GM18951 (cell line): ENCODE measurements around the gene TCEA2.

Experiments used
- POLR2A ChIP-seq: IDR thresholded peaks from 4 replicates; pipeline ENCODE4 v1.6.1; 2011; ENCODE audit warnings: mild to moderate bottlenecking; ENCODE audit not compliant: insufficient read length, insufficient read depth; ENCODE audit errors: extremely low read depth
- in situ Hi-C: fragments of 300-500 bp; cut with MboI; formaldehyde crosslinking; loops from one replicate; pipeline ENCODE4 v1.12.0; 2022; ENCODE audit warnings: low sequenced_read_pairs, mixed read lengths, inconsistent platforms; ENCODE audit not compliant: unreplicated experiment

TCEA2 gene

DNA sequence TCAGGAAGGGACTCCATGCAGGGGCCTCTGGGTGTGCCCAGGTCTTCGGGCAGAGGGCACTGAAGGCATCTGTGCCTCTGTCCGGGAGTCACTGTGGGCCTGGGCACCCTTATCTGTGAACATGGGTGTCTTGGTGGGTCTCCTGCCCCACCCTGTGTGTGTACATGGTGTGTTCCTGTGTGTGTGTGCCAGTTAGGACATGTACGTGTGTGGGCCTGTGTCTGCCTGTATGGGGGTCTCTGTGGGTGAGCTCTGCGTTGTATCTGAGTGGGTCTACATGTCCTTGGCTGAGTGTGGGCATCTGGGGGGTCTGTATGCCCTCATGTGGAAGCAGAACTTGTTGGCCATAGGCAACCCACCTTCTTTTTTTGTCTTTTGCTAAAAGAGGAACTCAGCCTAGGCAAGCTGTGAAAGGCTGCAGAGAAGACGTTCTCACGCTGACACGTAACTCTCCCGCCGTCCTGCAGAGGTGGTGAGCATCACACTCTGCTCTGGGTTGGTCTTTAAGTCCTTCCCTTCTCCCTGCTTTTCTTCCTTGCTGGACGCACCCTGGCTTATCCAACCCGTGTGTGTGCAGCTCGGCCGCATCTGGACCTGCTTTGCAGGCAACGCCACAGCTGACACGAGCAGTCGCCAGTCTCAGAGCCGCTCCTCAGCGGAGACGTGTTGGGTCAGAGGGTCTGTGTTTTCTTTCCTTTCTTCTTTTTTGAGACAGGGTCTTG is 44.9 kb downstream of the TCEA2 start:
- in situ Hi-C loops: no loop called here
- TF ChIP-seq POLR2A: no peak

DNA sequence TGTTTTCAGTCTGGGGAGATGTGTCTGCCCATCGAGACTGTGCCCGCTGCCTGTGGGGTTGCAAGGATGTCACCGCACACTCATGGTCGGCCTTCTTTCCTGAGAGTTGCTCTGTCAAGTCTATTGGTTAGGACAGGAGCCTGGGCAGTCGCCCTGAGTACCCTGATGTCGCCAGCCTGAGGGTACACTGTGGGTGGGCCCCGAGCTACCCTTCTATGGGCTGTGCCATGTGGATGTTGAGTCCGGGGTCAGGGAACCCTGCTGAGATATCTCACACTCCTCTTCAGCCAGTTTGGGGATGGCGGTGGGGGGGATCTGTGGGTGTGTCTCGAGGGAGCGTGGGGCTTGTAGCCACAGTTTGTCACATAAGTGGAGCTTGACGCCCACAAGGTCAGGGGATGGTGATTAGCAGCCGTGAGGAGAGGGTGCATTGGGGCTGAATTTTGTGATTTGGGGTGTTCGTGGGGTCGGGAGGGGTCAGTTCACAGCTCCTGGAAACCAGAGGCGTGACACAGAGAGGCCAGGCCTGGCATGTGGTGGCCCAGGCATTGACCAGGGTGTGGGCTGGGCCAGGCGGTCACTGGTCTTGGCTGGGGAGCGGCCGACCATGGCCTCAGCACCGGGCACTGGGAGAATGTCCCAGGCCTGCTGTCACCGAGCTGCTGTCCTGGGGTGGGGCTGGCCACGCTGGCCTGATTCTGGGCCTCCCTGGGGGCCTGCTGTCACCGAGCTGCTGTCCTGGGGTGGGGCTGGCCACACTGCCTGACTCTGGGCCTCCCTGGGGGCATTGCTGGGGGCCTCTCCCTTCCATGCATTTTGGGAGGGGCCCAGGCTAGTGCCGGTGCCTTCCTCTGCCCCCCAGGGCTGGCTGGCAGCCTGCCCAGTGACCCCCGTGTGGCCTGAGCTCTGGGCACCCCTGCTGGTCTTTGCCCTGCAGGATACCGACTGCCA is 46.0 kb downstream of the TCEA2 start:
- in situ Hi-C loops: no loop called here
- TF ChIP-seq POLR2A: no peak

DNA sequence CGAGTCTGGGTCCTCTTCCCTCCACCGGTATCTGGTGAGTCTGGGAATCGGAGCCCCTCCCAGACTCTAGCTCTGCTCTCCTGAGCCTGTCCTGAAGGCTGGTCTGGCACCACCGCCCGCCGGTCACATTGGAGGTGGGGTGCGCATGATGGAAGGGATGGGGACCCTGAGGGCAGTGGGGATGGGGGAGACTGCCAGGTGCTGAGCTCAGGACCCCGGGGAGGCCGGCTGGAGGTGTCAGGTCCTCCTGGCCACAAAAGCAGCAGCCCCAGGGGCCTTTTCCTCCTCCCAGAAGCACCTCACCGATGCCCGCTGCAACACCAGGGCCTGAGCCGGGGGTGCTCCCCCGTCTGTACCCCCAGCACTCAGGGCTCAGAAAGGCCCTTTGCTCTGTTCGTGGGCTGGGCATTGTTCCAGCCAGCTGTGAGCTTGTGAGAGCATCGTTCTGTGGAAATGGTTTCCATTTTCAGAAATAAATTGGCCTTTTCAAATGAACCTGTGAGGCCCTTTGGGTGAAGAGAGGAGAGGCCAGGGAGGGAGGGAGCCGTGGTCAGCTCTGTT is 46.9 kb downstream of the TCEA2 start:
- TF ChIP-seq POLR2A: no peak
- in situ Hi-C loops: no loop called here

DNA sequence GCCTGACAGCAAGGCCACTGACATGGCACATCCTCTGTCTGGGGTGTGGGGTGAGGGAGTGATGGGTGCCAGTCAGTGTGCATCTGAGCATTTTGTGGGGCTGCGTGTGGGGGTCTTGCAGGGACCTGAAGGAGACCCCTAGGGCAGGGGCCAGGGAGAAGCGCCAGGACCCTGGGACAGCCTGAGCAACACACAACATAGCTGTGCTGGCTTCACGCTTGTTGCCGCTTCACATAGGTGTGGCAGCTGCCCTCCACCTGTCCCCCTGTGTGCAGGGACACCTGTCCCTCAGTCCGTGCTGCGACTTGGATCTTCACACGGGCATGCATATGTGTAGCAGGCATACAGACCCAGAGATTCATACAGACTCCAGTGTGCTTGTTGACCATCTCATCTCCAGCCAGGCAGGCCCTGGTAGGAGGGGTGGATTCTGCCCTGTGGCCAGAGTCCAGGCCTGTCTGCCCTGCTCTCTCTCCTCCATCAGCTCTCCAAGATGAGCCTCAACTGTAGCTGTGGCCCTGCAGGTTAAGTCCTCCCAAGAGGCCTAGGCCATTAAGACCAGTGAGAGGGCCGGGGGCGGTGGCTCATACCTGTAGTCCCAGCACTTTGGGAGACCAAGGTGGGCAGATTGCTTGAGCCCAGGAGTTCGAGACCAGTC is 47.5 kb downstream of the TCEA2 start:
- no peak for TF ChIP-seq POLR2A
- in situ Hi-C loops: no loop called here

DNA sequence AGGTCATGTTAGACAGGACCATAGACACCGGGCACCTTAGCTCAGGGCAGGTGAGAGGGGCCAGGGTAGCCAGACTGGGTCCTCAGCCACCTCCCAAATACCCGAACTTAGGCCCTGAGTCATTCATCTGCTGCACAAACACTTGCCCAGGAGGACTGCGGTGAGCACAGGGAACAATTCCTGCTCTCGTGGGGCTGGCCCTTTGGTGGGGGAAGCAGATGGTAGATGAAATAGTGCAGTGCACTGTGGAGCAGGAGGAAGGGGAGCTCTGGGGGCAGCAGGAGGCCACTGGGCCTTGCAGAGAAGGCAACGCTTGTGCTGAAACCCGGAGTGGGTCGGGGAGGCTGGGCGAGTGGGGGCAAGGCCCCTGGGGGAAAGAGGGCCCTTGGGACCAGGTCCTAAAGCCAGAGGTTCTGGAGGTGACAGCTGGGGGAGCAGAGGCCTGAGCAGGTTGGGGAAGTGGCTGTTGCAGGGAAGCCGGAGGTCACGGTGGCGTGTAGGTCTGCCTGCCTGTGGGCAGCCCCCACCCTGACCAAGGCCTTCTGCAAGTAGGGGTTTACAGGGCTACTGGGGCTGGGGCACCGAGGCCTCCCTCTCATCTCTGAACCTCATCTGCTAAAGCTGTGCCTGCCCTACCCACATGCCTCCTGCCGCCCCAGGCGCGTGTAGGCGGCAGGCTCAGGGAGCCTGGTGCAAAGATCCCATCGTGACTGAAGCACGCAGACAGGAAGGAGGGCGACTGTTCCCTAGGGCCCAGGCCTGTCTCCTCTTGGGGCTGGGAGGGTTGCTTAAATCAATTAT is 49.0 kb downstream of the TCEA2 start:
- TF ChIP-seq POLR2A: no peak
- in situ Hi-C loops: no loop called here

DNA sequence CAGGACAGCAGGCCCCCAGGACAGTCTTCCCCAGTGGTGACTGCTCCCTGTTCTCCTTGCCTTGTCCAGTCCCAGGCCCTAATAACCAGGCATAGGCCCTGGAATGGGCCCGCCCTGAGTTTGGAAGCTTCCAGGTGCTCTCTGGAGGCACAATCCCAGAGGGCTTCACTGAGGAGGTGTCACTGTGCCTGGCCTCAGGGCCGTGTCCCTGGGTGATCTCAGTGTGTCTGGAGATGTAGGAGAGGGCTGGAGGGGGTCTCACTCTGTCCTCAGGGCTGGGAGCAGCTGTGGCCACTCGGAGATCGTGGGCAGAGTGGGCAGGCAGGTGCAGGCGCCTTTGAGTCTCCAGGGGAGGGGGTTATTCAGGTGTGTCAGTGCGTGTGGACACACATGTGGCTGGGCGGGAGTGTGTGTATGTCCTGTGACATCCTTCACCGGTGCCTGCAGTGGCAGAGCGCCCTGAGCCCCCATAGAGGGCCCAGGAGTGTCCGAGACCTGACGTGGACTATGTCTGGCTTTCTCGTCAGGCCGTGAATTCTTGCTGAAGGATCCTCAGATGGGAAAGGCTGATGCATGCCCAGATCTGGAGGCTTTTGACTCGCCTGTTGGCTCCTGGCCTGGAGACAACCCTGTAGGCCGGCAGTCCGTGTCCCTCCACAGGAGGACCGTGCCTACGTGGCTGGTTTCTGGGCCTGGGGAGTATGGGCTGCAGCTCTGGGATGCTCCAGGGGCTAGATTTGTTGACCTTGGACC is 49.9 kb downstream of the TCEA2 start:
- in situ Hi-C loops: no loop called here
- no peak for TF ChIP-seq POLR2A

DNA sequence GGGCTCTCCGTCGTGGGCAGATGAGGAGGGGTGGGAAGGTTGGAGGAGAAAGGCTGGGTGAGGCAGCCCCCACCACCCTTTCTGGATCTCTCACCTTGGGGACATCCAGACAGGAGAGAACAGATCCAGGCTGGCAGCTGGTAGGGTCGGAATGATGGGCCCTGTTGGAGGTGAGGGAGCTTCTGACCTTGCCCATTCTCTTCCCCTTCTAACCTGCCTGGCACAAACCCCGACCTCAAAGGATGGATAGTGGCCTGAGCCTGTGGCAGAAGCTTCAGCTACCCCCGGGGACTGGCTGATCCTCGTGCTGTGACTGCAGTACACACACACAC is 50.4 kb downstream of the TCEA2 start:
- in situ Hi-C loops: no loop called here
- TF ChIP-seq POLR2A: no peak

DNA sequence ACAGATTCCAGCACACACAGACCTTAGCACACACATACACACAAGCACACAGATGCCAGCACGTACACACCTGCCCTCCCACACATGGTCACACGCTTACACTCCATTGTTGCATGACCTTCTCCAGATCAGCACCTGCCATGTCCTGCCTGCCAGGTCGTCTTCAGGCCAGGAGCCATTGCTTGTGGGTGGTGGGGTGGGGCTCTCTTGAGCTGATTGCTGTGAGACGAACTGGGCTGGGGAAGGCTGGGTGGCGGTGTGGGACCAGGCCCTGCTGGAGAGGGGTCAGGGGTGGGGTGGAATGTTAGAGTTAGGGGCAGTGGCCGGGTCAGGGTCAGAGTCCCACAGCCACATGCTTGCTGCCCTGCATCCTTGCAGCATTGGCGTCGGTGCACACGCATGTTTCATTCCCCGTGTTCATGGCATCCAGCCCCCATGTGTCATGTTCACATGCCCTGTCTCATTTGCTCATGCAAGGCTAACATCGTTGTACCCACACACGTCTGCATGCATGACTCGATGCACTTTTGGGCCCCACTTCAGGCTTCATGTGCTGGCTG is 50.9 kb downstream of the TCEA2 start:
- in situ Hi-C loops: no loop called here

DNA sequence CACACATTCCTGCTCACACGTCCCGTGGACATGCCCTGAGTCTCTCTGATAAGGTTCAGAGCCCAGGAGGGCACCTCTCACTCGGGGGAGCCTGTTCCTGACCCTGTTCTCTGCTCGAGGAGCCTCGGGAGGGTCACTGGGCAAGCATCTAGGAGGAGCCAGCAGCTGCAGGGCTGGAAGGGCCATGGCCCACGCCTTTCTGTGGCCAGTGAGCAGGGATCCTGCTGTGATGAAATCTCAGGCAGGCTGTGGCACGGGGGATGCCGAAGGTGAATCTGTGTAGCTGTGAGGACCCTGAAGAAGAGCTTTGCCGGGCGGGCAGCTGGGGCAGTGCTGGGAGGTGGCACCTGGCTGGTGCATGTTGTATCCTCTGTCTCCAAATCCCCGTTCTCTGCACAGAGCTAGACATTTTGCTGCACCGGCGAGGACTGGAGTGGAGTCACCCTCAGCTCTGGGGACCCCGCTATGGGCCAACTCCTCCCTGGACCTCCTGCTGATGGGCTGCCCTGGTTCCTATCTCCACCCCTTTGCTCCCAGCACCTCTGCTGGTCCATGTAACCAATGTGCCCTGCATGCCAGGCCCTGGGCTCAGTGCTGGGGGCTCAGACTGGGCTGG is 51.5 kb downstream of the TCEA2 start:
- TF ChIP-seq POLR2A: no peak
- in situ Hi-C loops: no loop called here

More for the DNA sequence above, 50.9 kb downstream of the TCEA2 start:
- no peak for TF ChIP-seq POLR2A

DNA sequence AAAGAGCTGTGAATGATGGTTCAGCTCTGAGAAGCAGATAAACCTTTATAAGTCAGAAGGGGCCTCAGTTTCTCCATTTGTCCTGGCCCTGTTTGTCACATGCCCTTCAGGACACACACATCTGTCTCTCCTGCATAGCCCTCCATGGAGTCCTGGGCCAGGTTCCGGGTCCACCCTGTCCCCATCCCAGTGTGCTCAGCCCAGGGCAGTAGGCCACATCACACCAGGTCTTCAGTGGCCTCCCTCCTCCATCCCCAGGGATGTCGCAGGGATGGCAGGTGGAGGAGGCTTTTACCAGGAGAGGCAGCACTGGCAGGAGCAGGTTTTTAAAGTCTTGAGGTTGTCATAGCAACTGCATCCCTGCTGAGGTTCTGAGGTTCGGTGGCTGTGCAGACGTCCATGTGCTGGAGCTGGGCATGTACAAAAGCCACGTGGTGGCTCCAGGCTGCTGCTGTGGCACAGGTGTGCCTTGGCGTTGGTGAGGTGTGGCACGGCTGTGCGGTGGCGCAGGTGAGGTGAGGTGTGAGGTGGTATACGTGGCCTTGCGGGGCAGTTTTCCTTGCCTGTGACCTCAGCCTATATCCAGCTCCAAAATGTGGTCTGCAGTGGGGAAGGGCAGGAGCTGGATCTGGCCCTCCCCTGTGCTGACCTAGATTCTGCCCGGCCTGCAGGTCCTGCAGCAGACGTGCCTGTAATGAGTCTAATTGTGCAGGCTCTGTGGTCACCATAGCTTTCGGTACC is 52.3 kb downstream of the TCEA2 start:
- no peak for TF ChIP-seq POLR2A
- in situ Hi-C loops: no loop called here

DNA sequence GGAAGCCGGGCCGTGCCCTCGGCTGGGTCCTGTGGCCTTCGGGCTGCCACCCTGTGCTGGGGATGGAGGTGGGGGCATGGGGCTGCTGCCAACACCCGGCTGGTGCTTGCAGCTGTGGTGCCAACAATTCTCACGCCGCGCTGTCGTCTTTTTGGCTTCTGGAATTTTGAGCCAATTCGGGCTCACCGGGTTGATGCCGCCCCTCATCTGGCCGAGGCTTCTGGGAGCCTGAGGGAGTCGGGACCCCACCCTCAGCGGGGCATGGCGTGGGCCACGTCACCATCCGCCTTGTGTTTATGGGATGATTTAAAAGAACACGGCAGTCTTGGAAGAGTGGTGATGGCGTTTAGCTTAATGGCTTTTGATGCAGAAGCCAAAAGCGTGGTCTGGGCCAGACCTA is 53.0 kb downstream of the TCEA2 start:
- in situ Hi-C loops: no loop called here
- TF ChIP-seq POLR2A: no peak
